H9 (cell line): ENCODE data around the gene GAS2L2. TPM values are rescaled to one million over a fixed set of nuclear protein-coding genes. Genes with fewer than 3 reads are reported as not detected.
A peak's percentile ranks its signal among the peaks of the same experiment; 100 is the strongest.

Experiments
- DNase-seq: peaks from one replicate; pipeline ENCODE4 v3.0.0-alpha.2; 2017
- H2AFZ ChIP-seq: one replicate; pipeline ENCODE4 v1.6.1; 2013; ENCODE audit warnings: mild to moderate bottlenecking, low read length, control low read depth, moderate library complexity
- H2AK5ac ChIP-seq: 2 replicates; pipeline ENCODE4 v1.6.1; 2013; ENCODE audit warnings: low read length, control low read depth, mixed read lengths; ENCODE audit not compliant: insufficient read length
- H2BK120ac ChIP-seq: one replicate; pipeline ENCODE4 v1.6.1; 2013; ENCODE audit warnings: low read depth, mild to moderate bottlenecking, low read length, control low read depth, inconsistent platforms; ENCODE audit not compliant: poor library complexity, severe bottlenecking
- H2BK12ac ChIP-seq: 2 replicates; pipeline ENCODE4 v1.6.1; 2013; ENCODE audit warnings: low read length, control low read depth, mixed read lengths, low read depth; ENCODE audit not compliant: insufficient read length
- H2BK15ac ChIP-seq: 2 replicates; pipeline ENCODE4 v1.6.1; 2013; ENCODE audit warnings: low read depth, low read length, control low read depth
- H2BK20ac ChIP-seq: one replicate; pipeline ENCODE4 v1.6.1; 2013; ENCODE audit warnings: low read depth, mild to moderate bottlenecking, low read length, control low read depth, inconsistent platforms; ENCODE audit not compliant: poor library complexity, severe bottlenecking
- H2BK5ac ChIP-seq: 2 replicates; pipeline ENCODE4 v1.6.1; 2013; ENCODE audit warnings: low read length, control low read depth, mixed read lengths; ENCODE audit not compliant: insufficient read length
- H3K14ac ChIP-seq: 2 replicates; pipeline ENCODE4 v1.6.1; 2013; ENCODE audit warnings: low read length, control low read depth; ENCODE audit not compliant: insufficient read depth
- H3K18ac ChIP-seq: 2 replicates; pipeline ENCODE4 v1.6.1; 2013; ENCODE audit warnings: low read depth, mild to moderate bottlenecking, mixed read lengths, low read length, control low read depth; ENCODE audit not compliant: insufficient read length
- H3K23ac ChIP-seq: 2 replicates; pipeline ENCODE4 v1.6.1; 2013; ENCODE audit warnings: low read length, control low read depth, mixed read lengths, low read depth; ENCODE audit not compliant: insufficient read length
- H3K23me2 ChIP-seq: 2 replicates; pipeline ENCODE4 v1.6.1; 2013; ENCODE audit warnings: low read depth, mild to moderate bottlenecking, mixed read lengths, low read length, control low read depth; ENCODE audit not compliant: insufficient read length, poor library complexity, severe bottlenecking
- H3K27ac ChIP-seq: 2 replicates; pipeline ENCODE4 v1.5.1; 2013; ENCODE audit warnings: low read length, control low read depth, mixed read lengths, low read depth; ENCODE audit not compliant: insufficient read length
- H3K27me3 ChIP-seq: 2 replicates; pipeline ENCODE4 v1.6.1; 2013; ENCODE audit warnings: low read length, control low read depth, inconsistent platforms; ENCODE audit not compliant: insufficient read depth
- H3K4ac ChIP-seq: 2 replicates; pipeline ENCODE4 v1.6.1; 2013; ENCODE audit warnings: low read depth, mild to moderate bottlenecking, control low read depth, inconsistent platforms, low read length, moderate library complexity
- H3K4me1 ChIP-seq: 2 replicates; pipeline ENCODE4 v1.6.1; 2013; ENCODE audit warnings: low read length, control low read depth, inconsistent platforms; ENCODE audit not compliant: insufficient read depth
- H3K4me2 ChIP-seq: 2 replicates; pipeline ENCODE4 v1.6.1; 2013; ENCODE audit warnings: low read length, control low read depth, mixed read lengths; ENCODE audit not compliant: insufficient read length, insufficient read depth
- H3K56ac ChIP-seq: 2 replicates; pipeline ENCODE4 v1.6.1; 2013; ENCODE audit warnings: low read depth, mild to moderate bottlenecking, mixed read lengths, low read length, control low read depth; ENCODE audit not compliant: insufficient read length
- H3K79me1 ChIP-seq: 2 replicates; pipeline ENCODE4 v1.6.1; 2013; ENCODE audit warnings: low read depth, mild to moderate bottlenecking, moderate library complexity, low read length, control low read depth, inconsistent platforms; ENCODE audit not compliant: insufficient read depth, poor library complexity, severe bottlenecking
- H3K79me2 ChIP-seq: 2 replicates; pipeline ENCODE4 v1.6.1; 2013; ENCODE audit warnings: low read length, control low read depth, inconsistent platforms; ENCODE audit not compliant: insufficient read depth
- H3K9ac ChIP-seq: 2 replicates; pipeline ENCODE4 v1.6.1; 2013; ENCODE audit warnings: low read length, control low read depth, mixed read lengths; ENCODE audit not compliant: insufficient read length; ENCODE audit errors: extremely low read depth
- H3K9me3 ChIP-seq: one replicate; pipeline ENCODE4 v1.6.1; 2013; ENCODE audit warnings: low read depth, low read length, inconsistent platforms; ENCODE audit not compliant: control insufficient read depth
- H3T11ph ChIP-seq: one replicate; pipeline ENCODE4 v1.6.1; 2013; ENCODE audit warnings: mild to moderate bottlenecking, low read length, control low read depth, inconsistent platforms
- H4K20me1 ChIP-seq: one replicate; pipeline ENCODE4 v1.6.1; 2013; ENCODE audit not compliant: control insufficient read depth, insufficient read length, insufficient read depth
- H4K5ac ChIP-seq: 2 replicates; pipeline ENCODE4 v1.6.1; 2013; ENCODE audit warnings: low read depth, mild to moderate bottlenecking, mixed read lengths, low read length, control low read depth; ENCODE audit not compliant: insufficient read length
- H4K8ac ChIP-seq: replicated peaks from 2 replicates; pipeline ENCODE4 v1.6.1; 2013; ENCODE audit warnings: low read length, control low read depth, mixed read lengths, low read depth; ENCODE audit not compliant: insufficient read length
- H4K91ac ChIP-seq: 2 replicates; pipeline ENCODE4 v1.6.1; 2013; ENCODE audit warnings: low read depth, mild to moderate bottlenecking, moderate library complexity, mixed read lengths, low read length, control low read depth; ENCODE audit not compliant: insufficient read length
- H3K27ac Mint-ChIP-seq, 3 experiments: 2 replicates in 2 of 3; 3 replicates in 1 of 3; pipeline ENCODE4 v1.8.0; 2020 to 2021; ENCODE audit warnings: mixed read lengths in 3 of 3, mild to moderate bottlenecking in 1 of 3, moderate library complexity in 1 of 3
- H3K27me3 Mint-ChIP-seq: 2 replicates; pipeline ENCODE4 v1.8.0; 2021; ENCODE audit warnings: low read depth, mild to moderate bottlenecking, moderate library complexity, mixed read lengths
- H3K36me3 Mint-ChIP-seq, 3 experiments: 2 replicates in 2 of 3; 3 replicates in 1 of 3; pipeline ENCODE4 v1.8.0; 2020 to 2021; ENCODE audit warnings: low read depth in 3 of 3, mixed read lengths in 3 of 3; ENCODE audit not compliant: insufficient read depth in 1 of 3
- H3K4me1 Mint-ChIP-seq, 2 experiments: 2 replicates each; pipeline ENCODE4 v1.8.0; 2020; ENCODE audit warnings: mixed read lengths in 2 of 2
- H3K4me3 Mint-ChIP-seq, 2 experiments: 2 replicates in 1 of 2; 3 replicates in 1 of 2; pipeline ENCODE4 v1.8.0; 2020 to 2021; ENCODE audit warnings: mild to moderate bottlenecking in 2 of 2, mixed read lengths in 2 of 2, moderate library complexity in 1 of 2
- H3K9me3 Mint-ChIP-seq, 2 experiments: 2 replicates in 1 of 2; 3 replicates in 1 of 2; pipeline ENCODE4 v1.8.0; 2020; ENCODE audit warnings: mild to moderate bottlenecking in 2 of 2, mixed read lengths in 2 of 2, moderate library complexity in 1 of 2
- WGBS: extraction: QIAGEN DNeasy Blood & Tissue Kit; methylation state at CpG from one replicate; pipeline ENCODE4 v1.1.7; 2013; ENCODE audit warnings: missing lambda C conversion rate, low lambda C conversion rate, mixed read lengths; ENCODE audit not compliant: insufficient read length; ENCODE audit errors: extremely low coverage; 5-methylcytosine and 5-hydroxymethylcytosine counted together
- total RNA-seq: library from RNA; stranded (reverse); gene quantifications from 2 replicates; pipeline ENCODE4 v1.2.1, GENCODE V29; 2021
- TF ChIP-seq, protein P1 (sequence below): fragments of 200-600 bp; sonication (generic); conservative IDR thresholded peaks from 3 replicates; pipeline ENCODE4 v1.8.0; 2021; ENCODE audit warnings: antibody characterized with exemption, mild to moderate bottlenecking

Gene GAS2L2
- total RNA-seq, 1 experiment from 2014 or later, result not detected

DNA sequence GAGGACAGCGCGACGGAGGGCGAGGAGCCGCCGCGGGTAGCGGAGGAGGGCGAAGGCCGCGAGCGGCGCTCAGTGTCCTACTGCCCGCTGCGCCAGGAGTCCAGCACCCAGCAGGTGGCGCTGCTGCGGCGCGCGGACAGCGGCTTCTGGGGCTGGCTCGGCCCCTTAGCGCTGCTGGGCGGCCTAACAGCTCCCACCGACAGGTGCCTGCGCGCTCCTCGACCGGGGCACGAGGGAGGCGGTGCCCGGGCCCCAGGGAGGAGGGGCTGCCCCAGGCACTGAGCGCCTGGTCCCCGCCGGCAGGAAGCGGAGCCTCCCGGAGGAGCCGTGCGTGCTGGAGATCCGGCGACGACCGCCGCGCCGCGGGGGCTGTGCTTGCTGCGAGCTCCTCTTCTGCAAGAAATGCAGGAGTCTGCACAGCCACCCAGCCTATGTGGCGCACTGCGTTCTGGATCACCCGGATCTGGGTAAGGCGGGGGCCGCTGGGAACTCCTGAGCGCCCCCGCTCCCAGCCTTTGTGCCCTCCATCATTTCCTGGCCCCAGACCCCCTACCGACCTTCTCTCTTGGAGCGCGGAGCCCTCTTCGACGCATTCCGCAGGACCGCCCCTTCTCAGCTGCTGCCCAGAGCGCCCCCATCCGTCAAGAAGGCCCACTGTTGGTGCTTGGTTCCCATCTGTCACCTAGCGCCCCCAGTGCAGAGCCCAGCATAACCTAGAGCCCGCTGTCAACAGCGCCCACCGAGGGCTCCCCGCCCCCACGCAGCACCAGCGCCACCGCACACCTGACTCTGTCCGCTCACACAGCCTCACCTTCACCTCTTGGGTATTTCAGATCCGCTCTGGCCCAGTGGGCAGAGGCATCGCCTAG is 11.3 kb upstream of the GAS2L2 start:
- Histone ChIP-seq H2BK15ac (no peak overlapping the region), H3K4me1 (no peaks in the 10 kb centered on the region; the same call in 1 of the 2 replicates), H3K23ac (no peak overlapping the region), H3K9me3 (no peaks in the 10 kb centered on the region), H3K23me2 (peaks cover 5% of the 10 kb centered on the region), H3K14ac (no peak overlapping the region), H4K5ac (no peak overlapping the region), H3K27ac (no peak overlapping the region), H3K56ac (no peak overlapping the region), H2BK12ac (no peak overlapping the region), H3K18ac (no peak overlapping the region), H3K27me3 (peaks cover 2% of the 10 kb centered on the region; the same call in 1 of the 2 replicates), H3K9ac (no peak overlapping the region), H3K4ac (no peak overlapping the region), H2BK5ac (no peak overlapping the region), H3T11ph (no peak overlapping the region), H3K4me2 (peak overlapping the region; percentile 39), H2BK120ac (no peak overlapping the region), H2BK20ac (no peak overlapping the region), H4K8ac (no peak overlapping the region), H4K91ac (no peak overlapping the region), H3K79me1 (no peaks in the 10 kb centered on the region), H2AK5ac (no peak overlapping the region), H4K20me1 (no peaks in the 10 kb centered on the region), H3K79me2 (no peaks in the 10 kb centered on the region), H2AFZ (no peak overlapping the region)
- TF ChIP-seq, protein P1, sequence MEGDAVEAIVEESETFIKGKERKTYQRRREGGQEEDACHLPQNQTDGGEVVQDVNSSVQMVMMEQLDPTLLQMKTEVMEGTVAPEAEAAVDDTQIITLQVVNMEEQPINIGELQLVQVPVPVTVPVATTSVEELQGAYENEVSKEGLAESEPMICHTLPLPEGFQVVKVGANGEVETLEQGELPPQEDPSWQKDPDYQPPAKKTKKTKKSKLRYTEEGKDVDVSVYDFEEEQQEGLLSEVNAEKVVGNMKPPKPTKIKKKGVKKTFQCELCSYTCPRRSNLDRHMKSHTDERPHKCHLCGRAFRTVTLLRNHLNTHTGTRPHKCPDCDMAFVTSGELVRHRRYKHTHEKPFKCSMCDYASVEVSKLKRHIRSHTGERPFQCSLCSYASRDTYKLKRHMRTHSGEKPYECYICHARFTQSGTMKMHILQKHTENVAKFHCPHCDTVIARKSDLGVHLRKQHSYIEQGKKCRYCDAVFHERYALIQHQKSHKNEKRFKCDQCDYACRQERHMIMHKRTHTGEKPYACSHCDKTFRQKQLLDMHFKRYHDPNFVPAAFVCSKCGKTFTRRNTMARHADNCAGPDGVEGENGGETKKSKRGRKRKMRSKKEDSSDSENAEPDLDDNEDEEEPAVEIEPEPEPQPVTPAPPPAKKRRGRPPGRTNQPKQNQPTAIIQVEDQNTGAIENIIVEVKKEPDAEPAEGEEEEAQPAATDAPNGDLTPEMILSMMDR, result peak; percentile 85
- Mint-ChIP-seq H3K27me3 (peaks cover 28% of the 10 kb centered on the region), H3K27ac (peak overlapping the region in 1 of 3 experiments; percentile 66; a peak in 3 of 7 replicates), H3K9me3 (no peaks in the 10 kb centered on the region; a peak in 3 of 5 replicates), H3K4me1 (peaks cover 14 to 17% of the 10 kb centered on the region in 2 experiments), H3K4me3 (peak overlapping the region; percentile 76 to 87), H3K36me3 (no peaks in the 10 kb centered on the region; a peak in 2 of 7 replicates)
- no CpG with 5 or more reads among the region's 75 CpGs for WGBS
- peak; percentile 97 for DNase-seq
